Natural killer cell (primary cell): ENCODE measurements around the gene AFAP1. TPM values are rescaled to one million over a fixed set of nuclear protein-coding genes. Genes with fewer than 3 reads are reported as not detected.

ENCODE experiments used
- ATAC-seq, 3 donors: fragments of 150-1000 bp in 2 of 3; fragments of 200-7000 bp in 1 of 3; cut with Tn5 transposase; 1 replicate in 1 of 3; 2 replicates in 2 of 3; pipeline ENCODE4 v1.10.0; 2021; ENCODE audit warnings: mild to moderate bottlenecking in 2 of 3, moderate library complexity in 2 of 3
- DNase-seq, 2 donors: peaks; one replicate each; pipeline versions ENCODE4 v3.0.0 to v3.0.0-alpha.2; 2013 to 2021; ENCODE audit warnings: mixed read lengths in 1 of 2
- H3K27ac ChIP-seq: one replicate; pipeline ENCODE4 v1.5.1; 2013; ENCODE audit warnings: mild to moderate bottlenecking, low read length
- H3K27me3 ChIP-seq: one replicate; pipeline ENCODE4 v1.6.1; 2013; ENCODE audit warnings: low read length; ENCODE audit not compliant: control insufficient read depth, insufficient read depth
- H3K36me3 ChIP-seq: one replicate; pipeline ENCODE4 v1.6.1; 2013; ENCODE audit warnings: low read length; ENCODE audit not compliant: control insufficient read depth, insufficient read depth
- H3K4me1 ChIP-seq: one replicate; pipeline ENCODE4 v1.6.1; 2013; ENCODE audit warnings: low read length; ENCODE audit not compliant: control insufficient read depth, insufficient read depth
- H3K4me3 ChIP-seq: one replicate; pipeline ENCODE4 v1.5.1; 2013; ENCODE audit warnings: low read length
- H3K9me3 ChIP-seq: one replicate; pipeline ENCODE4 v1.6.1; 2013; ENCODE audit warnings: low read length; ENCODE audit not compliant: control insufficient read depth, insufficient read depth
- H3K27ac Mint-ChIP-seq, 2 donors: one replicate each; pipeline ENCODE4 v1.8.0; 2022; ENCODE audit warnings: mild to moderate bottlenecking in 2 of 2, mixed read lengths in 2 of 2, moderate library complexity in 1 of 2
- H3K27me3 Mint-ChIP-seq, 2 donors: one replicate each; pipeline ENCODE4 v1.8.0; 2022; ENCODE audit warnings: low read depth in 2 of 2, mixed read lengths in 2 of 2
- H3K36me3 Mint-ChIP-seq: one replicate; pipeline ENCODE4 v1.8.0; 2022; ENCODE audit warnings: mixed read lengths
- H3K4me1 Mint-ChIP-seq, 2 donors: one replicate each; pipeline ENCODE4 v1.8.0; 2022; ENCODE audit warnings: mixed read lengths in 2 of 2
- H3K4me3 Mint-ChIP-seq: one replicate; pipeline ENCODE4 v1.8.0; 2022; ENCODE audit warnings: mild to moderate bottlenecking, moderate library complexity, mixed read lengths
- H3K9me3 Mint-ChIP-seq, 2 donors: one replicate each; pipeline ENCODE4 v1.8.0; 2022; ENCODE audit warnings: mixed read lengths in 2 of 2
- WGBS: methylation state at CpG from one replicate; pipeline ENCODE4 v1.1.7; 2013; ENCODE audit warnings: missing lambda C conversion rate; ENCODE audit not compliant: insufficient coverage; 5-methylcytosine and 5-hydroxymethylcytosine counted together
- intact Hi-C: fragments of 100-400 bp; cut with micrococcal nuclease; formaldehyde crosslinking; loops from one replicate; pipeline ENCODE4 v1.14.2; 2022
- total RNA-seq, 4 donors: library from RNA; stranded (reverse); fragments of 120-200 nt in 1 of 4; gene quantifications; one replicate each; pipeline versions ENCODE4 v1.2.3 to v1.2.4, GENCODE V29; 2013 to 2022
- TF ChIP-seq, protein P1 (sequence below): fragments of 200-600 bp; IDR thresholded peaks from one replicate; pipeline ENCODE4 v1.8.0; 2022; ENCODE audit warnings: antibody characterized with exemption

AFAP1 gene
- total RNA-seq, 3 donors from 2014 or later (not counting 1 experiment from before 2014, with no cell fraction given): 4.9 to 12.5 (median 9.5) TPM

DNA sequence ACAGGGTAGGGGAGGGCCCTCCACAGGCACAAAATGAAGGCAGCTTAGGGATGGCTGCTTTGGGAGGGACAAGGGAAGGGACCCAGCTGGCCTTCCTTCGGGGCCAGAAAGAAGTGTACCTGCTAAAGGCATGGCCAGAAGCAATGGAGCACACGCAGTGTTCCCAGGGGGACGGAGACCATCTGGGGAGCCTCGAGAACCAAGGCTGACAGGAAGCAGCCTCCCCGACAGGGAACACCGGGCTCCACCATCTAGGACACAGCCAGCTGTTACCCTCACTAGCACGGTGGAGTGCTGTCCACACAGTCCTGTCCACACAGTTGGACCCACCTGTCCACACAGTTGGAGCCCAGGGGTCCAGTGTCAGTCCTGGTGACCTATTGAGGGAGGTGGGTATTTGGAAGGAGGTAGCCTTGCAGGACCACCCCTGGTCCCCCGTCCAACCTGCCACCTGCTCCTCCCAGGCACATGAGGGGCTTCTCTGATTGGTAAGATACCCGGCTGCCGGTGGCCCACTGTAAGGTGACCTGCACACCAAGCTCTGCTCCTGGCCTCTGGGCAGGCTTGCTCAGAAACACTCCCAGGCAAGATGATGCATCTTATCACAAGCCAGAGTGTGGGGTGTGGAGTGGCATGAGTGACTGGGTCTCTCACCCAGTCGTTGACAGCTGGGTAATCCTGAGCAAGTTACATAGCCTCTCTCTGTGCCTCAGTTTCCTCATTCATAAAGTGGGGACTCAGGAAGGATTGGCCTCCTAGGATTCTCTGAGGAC lies 20.5 kb upstream of the AFAP1 start:
- no peaks in the 10 kb centered on the region for H3K36me3 ChIP-seq
- TF ChIP-seq, protein P1, sequence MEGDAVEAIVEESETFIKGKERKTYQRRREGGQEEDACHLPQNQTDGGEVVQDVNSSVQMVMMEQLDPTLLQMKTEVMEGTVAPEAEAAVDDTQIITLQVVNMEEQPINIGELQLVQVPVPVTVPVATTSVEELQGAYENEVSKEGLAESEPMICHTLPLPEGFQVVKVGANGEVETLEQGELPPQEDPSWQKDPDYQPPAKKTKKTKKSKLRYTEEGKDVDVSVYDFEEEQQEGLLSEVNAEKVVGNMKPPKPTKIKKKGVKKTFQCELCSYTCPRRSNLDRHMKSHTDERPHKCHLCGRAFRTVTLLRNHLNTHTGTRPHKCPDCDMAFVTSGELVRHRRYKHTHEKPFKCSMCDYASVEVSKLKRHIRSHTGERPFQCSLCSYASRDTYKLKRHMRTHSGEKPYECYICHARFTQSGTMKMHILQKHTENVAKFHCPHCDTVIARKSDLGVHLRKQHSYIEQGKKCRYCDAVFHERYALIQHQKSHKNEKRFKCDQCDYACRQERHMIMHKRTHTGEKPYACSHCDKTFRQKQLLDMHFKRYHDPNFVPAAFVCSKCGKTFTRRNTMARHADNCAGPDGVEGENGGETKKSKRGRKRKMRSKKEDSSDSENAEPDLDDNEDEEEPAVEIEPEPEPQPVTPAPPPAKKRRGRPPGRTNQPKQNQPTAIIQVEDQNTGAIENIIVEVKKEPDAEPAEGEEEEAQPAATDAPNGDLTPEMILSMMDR: no peak
- Mint-ChIP-seq H3K27me3 (peaks cover 6 to 19% of the 10 kb centered on the region in 2 donors), H3K36me3 (no peaks in the 10 kb centered on the region), H3K4me1 (peaks cover 20 to 37% of the 10 kb centered on the region in 2 donors), H3K27ac (peak overlapping the region in 1 of 2 donors; percentile 75), H3K4me3 (no peak overlapping the region), H3K9me3 (no peaks in the 10 kb centered on the region)
- no peaks in the 10 kb centered on the region for H3K9me3 ChIP-seq
- intact Hi-C loops: loop anchor here (2.0 kb wide), 1 partner anchor 21 kb away; the partner anchor contains the start of gene AFAP1
- H3K4me1 ChIP-seq: peaks cover 28% of the 10 kb centered on the region
- H3K27me3 ChIP-seq: no peaks in the 10 kb centered on the region
- ATAC-seq (no peak), DNase-seq (no peak)
- no peak overlapping the region for H3K4me3 ChIP-seq
- WGBS: 78% methylated on average over 10 of the region's 11 CpGs
- no peak overlapping the region for H3K27ac ChIP-seq

DNA sequence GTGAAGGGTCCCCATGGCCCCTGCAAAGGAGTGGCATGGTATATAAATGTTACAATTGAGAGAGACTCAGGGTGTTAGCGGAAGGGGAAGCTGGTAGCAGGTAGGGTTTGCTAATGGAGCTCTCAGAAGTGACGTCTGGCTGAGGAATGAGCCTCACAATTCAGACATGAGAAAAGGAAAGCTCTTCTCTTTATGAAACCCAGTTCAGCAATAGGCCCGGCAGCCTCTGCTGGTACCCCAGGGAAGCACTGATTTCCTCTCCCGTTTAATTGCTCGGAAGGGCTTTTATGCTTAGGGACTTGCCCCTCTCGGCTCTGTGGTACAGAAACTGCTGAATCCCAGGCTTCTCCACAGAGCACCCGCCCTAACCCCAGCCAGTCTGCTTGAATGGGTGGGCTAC lies 19.4 kb upstream of the AFAP1 start:
- Mint-ChIP-seq H3K4me1 (peaks cover 11 to 26% of the 10 kb centered on the region in 2 donors), H3K27ac (no peak overlapping the region), H3K36me3 (no peaks in the 10 kb centered on the region), H3K4me3 (no peak overlapping the region), H3K9me3 (no peaks in the 10 kb centered on the region), H3K27me3 (peaks cover 6 to 19% of the 10 kb centered on the region in 2 donors)
- ATAC-seq (no peak), DNase-seq (no peak)
- no peaks in the 10 kb centered on the region for H3K27me3 ChIP-seq
- H3K4me3 ChIP-seq: no peak overlapping the region
- WGBS: 62% methylated on average over 7 of the region's 7 CpGs
- no peaks in the 10 kb centered on the region for H3K36me3 ChIP-seq
- no peaks in the 10 kb centered on the region for H3K9me3 ChIP-seq
- TF ChIP-seq, protein P1: no peak
- H3K4me1 ChIP-seq: peaks cover 17% of the 10 kb centered on the region
- H3K27ac ChIP-seq: no peak overlapping the region
- intact Hi-C loops: no loop called here

DNA sequence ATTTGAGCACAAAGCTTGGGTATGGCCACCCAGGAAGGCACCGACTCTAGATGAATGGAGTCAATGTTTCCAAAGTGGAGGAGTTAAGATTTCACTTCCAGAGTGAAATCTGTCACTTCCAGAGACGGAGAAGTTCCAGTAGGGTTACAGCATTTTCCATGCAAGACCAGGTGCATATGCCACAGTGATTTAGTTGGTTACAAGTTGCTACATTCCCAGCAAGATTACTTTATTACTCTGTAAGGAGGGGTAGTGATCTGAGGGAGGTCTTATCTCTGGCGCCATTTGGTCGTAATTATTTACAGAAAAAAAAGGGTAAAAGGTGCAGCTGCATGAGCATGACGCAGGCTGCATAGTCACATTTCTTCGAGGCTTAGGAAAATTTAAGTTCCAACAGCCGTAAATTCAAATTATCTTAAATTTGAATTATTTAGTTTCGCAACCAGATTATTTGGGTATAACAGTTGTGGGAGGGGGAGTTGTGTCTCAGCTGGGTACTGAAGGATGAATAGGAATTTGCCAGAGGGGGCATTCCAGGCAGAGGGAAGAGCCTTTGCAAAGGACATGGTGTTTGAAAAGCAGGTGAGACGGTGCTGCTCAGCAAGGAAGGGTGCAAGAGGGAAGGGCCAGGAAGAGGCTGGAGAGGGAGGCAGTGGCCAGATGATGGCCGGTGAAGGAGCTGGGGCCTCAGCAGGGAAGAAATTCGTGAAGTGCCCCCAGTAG lies 17.4 kb upstream of the AFAP1 start:
- Mint-ChIP-seq H3K36me3 (no peaks in the 10 kb centered on the region), H3K9me3 (no peaks in the 10 kb centered on the region)
- ATAC-seq: no peak

More for the DNA sequence above, 17.4 kb upstream of the AFAP1 start:
- Histone ChIP-seq H3K9me3 (no peaks in the 10 kb centered on the region), H3K27ac (no peak overlapping the region), H3K4me3 (no peak overlapping the region), H3K27me3 (no peaks in the 10 kb centered on the region), H3K36me3 (no peaks in the 10 kb centered on the region), H3K4me1 (peaks cover 16% of the 10 kb centered on the region)
- Mint-ChIP-seq H3K4me1 (peaks cover 11% of the 10 kb centered on the region in 2 donors), H3K27ac (no peak overlapping the region), H3K27me3 (peaks cover 6 to 19% of the 10 kb centered on the region in 2 donors), H3K4me3 (no peak overlapping the region)
- no peak for DNase-seq
- intact Hi-C loops: no loop called here
- TF ChIP-seq, protein P1: no peak
- WGBS: 55% methylated on average over 11 of the region's 11 CpGs
